HUES64 (cell line): ENCODE measurements around the gene YJEFN3.
A peak's percentile ranks its signal among the peaks of the same experiment; 100 is the strongest.

Experiments
- H3K27ac ChIP-seq: 2 replicates; pipeline ENCODE4 v1.7.0; 2013; ENCODE audit warnings: low read depth, low read length, inconsistent platforms
- H3K27me3 ChIP-seq: 2 replicates; pipeline ENCODE4 v1.6.1; 2013; ENCODE audit warnings: mild to moderate bottlenecking, low read length; ENCODE audit not compliant: insufficient read depth
- H3K36me3 ChIP-seq: 2 replicates; pipeline ENCODE4 v1.6.1; 2013; ENCODE audit warnings: mild to moderate bottlenecking, low read length; ENCODE audit not compliant: insufficient read depth
- H3K4me1 ChIP-seq: 2 replicates; pipeline ENCODE4 v1.6.1; 2013; ENCODE audit warnings: mild to moderate bottlenecking, low read length, moderate library complexity; ENCODE audit not compliant: insufficient read depth
- H3K4me3 ChIP-seq: 2 replicates; pipeline ENCODE4 v1.5.1; 2013; ENCODE audit warnings: mild to moderate bottlenecking, low read length, moderate library complexity
- H3K9ac ChIP-seq: 2 replicates; pipeline ENCODE4 v1.6.1; 2013; ENCODE audit warnings: mild to moderate bottlenecking, low read depth, low read length
- H3K9me3 ChIP-seq: 2 replicates; pipeline ENCODE4 v1.6.1; 2013; ENCODE audit warnings: low read depth, low read length; ENCODE audit not compliant: insufficient read depth
- WGBS: fragments of 150-250, 120-280 bp; methylation state at CpG from one replicate; pipeline ENCODE4 v1.1.7; 2013; ENCODE audit warnings: missing lambda C conversion rate; 5-methylcytosine and 5-hydroxymethylcytosine counted together

YJEFN3 gene

DNA sequence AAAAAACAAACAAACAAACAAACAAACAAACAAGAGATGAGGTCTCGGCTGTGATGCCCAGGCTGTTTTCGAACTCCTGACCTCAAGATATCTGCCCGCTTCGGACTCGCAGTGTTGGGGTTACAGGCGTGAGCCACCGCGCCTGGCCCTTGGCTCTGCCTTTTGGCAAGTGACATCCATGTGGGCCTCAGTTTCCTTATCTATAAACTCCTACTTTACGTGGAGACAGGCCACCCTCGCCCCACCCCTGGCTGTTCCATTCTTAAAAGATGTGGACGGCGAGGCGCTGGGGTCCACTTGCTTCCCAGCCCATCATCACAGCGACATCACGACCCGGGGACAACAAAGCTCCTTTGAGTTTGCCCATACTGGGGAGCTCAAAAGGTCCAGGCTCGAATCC lies 15.0 kb upstream of the YJEFN3 start:
- H3K27ac ChIP-seq: no peak overlapping the region
- no peak overlapping the region for H3K4me3 ChIP-seq
- no peaks in the 10 kb centered on the region for H3K27me3 ChIP-seq
- no peaks in the 10 kb centered on the region for H3K4me1 ChIP-seq
- H3K9me3 ChIP-seq: no peaks in the 10 kb centered on the region
- H3K9ac ChIP-seq: no peak overlapping the region
- peaks cover 4% of the 10 kb centered on the region; the same call in 1 of the 2 replicates for H3K36me3 ChIP-seq
- WGBS: 94% methylated on average over 17 of the region's 17 CpGs

DNA sequence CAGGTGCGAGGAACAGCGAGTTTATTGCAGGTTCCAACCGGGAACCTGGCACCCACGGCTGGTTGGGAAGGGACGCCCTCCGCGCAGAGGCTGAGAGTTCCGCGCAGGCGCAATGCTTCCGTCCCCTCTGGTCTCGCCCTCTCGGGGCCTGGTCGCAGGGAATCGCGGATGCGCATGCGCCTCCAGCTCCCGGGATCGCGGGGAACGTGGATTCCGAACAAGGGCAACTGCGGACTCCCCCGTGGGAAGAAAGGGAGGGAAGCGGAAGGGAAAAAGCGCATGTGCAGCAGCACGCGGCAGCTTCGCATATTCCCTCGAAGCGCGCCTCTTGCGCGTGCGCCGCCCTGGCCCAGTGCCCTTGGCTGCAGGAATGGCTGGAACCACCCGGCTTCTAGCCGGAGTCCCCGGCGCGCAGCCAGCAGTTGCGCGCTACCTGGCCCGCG lies 14.5 kb upstream of the YJEFN3 start:
- Histone ChIP-seq H3K27ac (no peak overlapping the region), H3K27me3 (no peaks in the 10 kb centered on the region)
- WGBS: 96% methylated on average over 46 of the region's 46 CpGs

DNA sequence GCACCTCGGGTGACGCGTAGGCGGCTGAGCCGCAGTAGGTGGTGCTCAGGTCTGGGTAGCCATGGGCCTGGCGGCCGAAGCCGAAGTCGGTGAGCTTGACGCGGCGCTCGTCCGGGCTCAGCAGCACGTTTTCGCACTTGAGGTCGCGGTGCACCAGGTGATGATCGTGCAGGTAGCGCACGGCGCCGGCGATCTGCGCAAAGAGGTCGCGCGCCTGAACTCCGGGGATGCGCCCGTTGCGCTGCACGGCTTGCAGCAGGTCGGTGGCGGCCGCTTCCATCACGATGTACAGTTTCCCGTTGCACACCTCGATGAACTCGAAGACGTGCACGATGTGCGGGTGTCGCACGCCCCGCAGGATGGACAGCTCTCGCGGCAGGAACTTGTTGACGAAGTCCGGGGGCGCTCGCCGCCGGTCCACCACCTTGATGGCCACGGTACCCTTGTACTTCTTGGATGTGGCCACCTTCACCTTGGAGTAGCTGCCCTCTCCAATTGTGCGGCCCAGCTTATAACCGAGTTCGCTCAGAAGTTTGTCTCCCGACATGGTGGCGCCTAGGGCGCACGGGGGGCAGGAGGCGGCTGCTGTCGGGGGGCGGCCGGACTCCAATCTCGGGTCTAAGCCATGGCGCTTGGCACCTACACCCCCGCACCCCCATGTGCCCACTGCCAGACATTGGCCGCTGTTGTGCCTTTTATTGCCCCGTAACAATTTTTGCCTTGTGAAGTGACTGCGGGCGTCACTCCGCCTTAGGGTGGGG lies 13.7 kb upstream of the YJEFN3 start, which contains the start of gene TSSK6:
TSS of gene TSSK6 (minus strand) at position 668 of the 761 bp plus-strand sequence. CDS start at position 547, 121 bp downstream.
- Histone ChIP-seq H3K27me3 (no peaks in the 10 kb centered on the region), H3K4me1 (no peaks in the 10 kb centered on the region), H3K9me3 (no peaks in the 10 kb centered on the region), H3K27ac (peak within 1 kb of the TSS; percentile 61), H3K4me3 (peak within 1 kb of the TSS; percentile 82), H3K9ac (peak within 1 kb of the TSS; percentile 67), H3K36me3 (peaks cover 15% of the 10 kb centered on the region)
- WGBS: 96% methylated on average over 74 of the region's 74 CpGs

More for the DNA sequence above, 14.5 kb upstream of the YJEFN3 start:
- Histone ChIP-seq H3K9me3 (no peaks in the 10 kb centered on the region), H3K36me3 (peaks cover 7% of the 10 kb centered on the region), H3K9ac (no peak overlapping the region), H3K4me1 (no peaks in the 10 kb centered on the region), H3K4me3 (no peak overlapping the region)

DNA sequence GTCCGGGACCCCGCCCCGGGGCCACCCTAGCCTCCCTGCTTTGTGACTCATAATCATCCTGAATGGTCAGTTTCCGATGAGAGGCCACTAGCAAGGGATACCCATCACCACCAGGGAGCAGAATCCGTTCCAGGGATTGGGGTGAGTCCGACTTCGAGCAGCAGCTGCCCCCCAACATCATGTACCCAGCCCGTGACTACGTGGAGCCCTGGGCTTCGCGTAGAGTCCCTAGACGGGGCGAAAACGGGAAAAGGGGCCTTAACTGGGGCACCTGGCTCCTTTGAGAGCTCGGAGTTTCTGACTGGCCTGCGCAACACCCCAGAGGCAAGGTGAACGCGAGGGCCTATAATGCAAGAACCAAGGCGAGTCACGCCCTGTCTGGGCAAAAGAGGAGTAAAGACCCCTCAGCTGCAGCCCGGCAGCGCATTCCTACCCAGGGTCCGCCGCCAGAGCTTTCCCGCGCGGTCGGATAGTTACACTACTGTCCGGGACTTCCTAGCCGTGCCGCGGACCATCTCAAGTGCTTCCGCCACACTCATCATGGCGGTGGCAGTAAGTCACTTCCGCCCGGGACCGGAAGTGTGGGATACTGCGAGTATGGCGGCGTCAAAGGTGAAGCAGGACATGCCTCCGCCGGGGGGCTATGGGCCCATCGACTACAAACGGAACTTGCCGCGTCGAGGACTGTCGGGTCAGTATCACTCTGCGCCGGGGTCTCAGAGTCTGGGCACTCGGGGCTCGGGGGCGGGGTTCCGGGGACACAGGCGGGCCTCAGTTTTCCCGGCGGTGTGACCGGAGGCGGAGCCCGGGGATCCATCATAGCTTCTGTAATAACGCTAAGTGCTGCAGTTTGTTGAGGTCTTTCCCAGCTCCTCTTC lies 12.8 kb upstream of the YJEFN3 start, which contains the start of gene NDUFA13:
TSS of gene NDUFA13 (plus strand) at position 584 of the 878 bp plus-strand sequence. CDS start at position 598, 14 bp downstream.
- Histone ChIP-seq H3K36me3 (peaks cover 23% of the 10 kb centered on the region), H3K9ac (peak within 1 kb of the TSS; percentile 67), H3K9me3 (no peaks in the 10 kb centered on the region), H3K4me3 (peak within 1 kb of the TSS; percentile 82), H3K27me3 (no peaks in the 10 kb centered on the region), H3K4me1 (no peaks in the 10 kb centered on the region), H3K27ac (peak within 1 kb of the TSS; percentile 61)
- 8% methylated on average over 61 of the region's 61 CpGs for WGBS

DNA sequence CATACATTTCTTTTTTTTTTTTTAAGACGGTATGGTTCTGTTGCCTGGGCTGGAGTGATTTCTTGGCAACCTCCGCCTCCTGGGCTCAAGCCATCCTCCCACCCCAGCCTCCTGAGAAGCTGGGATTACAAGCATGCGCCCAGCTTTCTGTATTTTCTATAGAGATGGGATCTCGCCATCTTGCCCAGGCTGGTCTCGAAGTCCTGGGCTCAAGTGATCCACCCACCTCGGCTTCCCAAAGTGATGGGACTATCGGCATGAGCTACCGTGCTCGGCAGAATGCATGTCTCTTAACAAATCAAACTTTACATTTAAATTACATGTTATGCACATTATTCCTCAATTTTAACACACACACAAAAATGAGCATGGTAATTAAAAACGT lies 11.5 kb upstream of the YJEFN3 start:
- H3K4me1 ChIP-seq: no peaks in the 10 kb centered on the region
- 98% methylated on average over 10 of the region's 10 CpGs for WGBS
- peak overlapping the region; percentile 82; the same call in 1 of the 2 replicates for H3K4me3 ChIP-seq
- no peak overlapping the region for H3K27ac ChIP-seq
- H3K9me3 ChIP-seq: 0 out of 2 replicates have a peak, but pooled peaks cover 3% of the 10 kb centered on the region
- no peak overlapping the region for H3K9ac ChIP-seq
- peaks cover 28% of the 10 kb centered on the region for H3K36me3 ChIP-seq
- H3K27me3 ChIP-seq: no peaks in the 10 kb centered on the region

DNA sequence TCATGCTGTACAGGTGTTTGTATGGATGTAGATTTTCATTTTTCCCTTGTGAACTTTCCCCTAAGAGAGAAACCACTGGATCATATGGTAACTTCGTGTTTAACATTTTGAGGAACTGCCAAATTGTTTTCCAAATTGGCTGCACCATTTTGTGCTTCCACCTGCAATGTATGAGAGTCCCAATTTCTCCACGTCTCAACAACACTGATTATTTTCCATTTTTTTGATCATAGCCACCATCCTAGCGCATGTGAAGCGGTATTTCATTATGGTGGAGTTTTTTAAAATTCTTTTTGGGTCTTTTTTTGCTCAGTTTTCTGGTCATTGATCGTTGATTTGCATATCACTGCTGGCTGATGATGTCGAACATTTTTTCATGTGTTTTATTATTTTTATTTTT lies 7.7 kb upstream of the YJEFN3 start:
- Histone ChIP-seq H3K27me3 (no peaks in the 10 kb centered on the region), H3K9me3 (0 out of 2 replicates have a peak, but pooled peaks cover 3% of the 10 kb centered on the region), H3K9ac (no peak overlapping the region), H3K36me3 (peaks cover 41% of the 10 kb centered on the region), H3K27ac (no peak overlapping the region), H3K4me3 (no peak overlapping the region), H3K4me1 (no peaks in the 10 kb centered on the region)
- 95% methylated on average over 5 of the region's 6 CpGs for WGBS

DNA sequence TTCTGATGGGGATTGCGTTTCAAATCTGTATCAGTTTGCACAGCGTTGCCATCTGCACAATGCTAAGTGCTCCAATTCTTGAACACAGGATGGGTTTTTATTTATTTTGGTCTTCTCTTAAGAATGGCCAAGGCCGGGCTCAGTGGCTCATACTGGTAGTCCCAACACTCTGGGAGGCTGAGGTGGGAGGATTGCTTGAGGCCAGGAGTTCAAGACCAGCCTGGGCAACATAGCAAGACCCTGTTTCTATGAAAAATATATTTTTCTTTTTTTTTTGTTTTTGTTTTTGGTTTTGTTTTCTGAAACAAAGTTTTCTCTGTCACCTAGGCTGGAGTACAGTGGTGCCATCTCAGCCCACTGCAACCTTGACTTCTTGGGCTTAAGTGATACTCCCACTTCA lies 5.5 kb upstream of the YJEFN3 start:
- Histone ChIP-seq H3K4me3 (no peak overlapping the region), H3K9me3 (0 out of 2 replicates have a peak, but pooled peaks cover 3% of the 10 kb centered on the region), H3K36me3 (peaks cover 54% of the 10 kb centered on the region), H3K9ac (no peak overlapping the region), H3K27ac (no peak overlapping the region), H3K4me1 (no peaks in the 10 kb centered on the region), H3K27me3 (no peaks in the 10 kb centered on the region)
- WGBS: 96% methylated on average over 3 of the region's 3 CpGs

DNA sequence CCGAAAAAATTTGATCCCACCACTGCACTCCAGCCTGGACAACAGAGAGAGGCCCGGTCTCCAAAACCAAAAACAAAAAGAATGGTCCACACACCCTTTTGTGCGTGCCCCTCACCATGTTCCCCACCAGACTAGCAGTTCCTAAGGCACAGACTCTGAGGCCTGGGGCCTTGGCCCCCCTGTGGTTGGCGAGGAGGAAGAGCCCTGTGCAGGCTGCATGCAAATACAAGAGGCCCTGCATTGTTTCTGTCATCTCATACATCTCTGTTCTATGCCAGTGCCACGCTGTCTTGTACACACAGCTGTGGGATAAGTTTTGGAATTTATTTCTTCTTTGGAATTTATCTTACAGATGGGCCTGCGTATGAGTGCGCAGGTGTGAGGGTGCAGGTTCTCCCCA lies 4.7 kb upstream of the YJEFN3 start:
- H3K27ac ChIP-seq: no peak overlapping the region
- 0 out of 2 replicates have a peak, but pooled peaks cover 3% of the 10 kb centered on the region for H3K9me3 ChIP-seq
- no peaks in the 10 kb centered on the region for H3K27me3 ChIP-seq
- H3K4me3 ChIP-seq: no peak overlapping the region
- no peaks in the 10 kb centered on the region for H3K4me1 ChIP-seq
- no peak overlapping the region for H3K9ac ChIP-seq
- WGBS: 97% methylated on average over 7 of the region's 7 CpGs
- peaks cover 56% of the 10 kb centered on the region for H3K36me3 ChIP-seq

DNA sequence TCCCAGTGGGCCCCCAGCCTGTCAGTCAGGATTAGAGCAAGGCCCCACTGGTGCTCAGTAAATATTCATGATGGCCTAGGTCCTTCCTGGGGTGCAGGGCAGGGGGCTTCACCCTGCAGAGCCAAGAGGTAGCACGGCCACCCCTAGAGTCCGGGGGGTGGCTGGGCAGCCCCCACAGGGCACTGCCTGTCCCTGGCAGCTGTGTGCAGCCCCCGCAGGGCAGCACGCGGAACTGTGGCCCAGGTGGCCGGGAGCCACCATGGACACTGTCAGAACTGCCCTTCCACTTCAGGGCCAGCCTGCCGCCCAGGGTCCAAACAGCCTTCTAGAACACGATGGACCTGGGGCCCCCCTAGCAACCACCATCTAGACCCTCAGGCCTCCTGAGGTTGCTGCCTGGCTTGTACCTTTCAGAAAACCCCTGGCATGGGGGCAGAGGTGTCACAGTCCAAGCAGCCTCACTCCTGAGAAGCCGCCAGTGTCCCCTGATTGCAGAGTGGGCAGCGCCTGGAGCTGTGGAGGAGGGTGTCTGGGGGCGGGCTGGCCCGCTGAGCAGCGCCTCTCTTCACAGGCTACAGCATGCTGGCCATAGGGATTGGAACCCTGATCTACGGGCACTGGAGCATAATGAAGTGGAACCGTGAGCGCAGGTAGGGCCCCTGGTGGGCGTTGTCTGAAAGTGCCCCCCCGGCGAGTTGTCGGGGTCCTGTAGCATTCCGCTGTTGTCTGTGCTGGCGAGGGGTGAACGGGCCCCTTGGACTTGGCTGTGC lies 2.9 kb upstream of the YJEFN3 start:
- H3K4me1 ChIP-seq: no peaks in the 10 kb centered on the region

DNA sequence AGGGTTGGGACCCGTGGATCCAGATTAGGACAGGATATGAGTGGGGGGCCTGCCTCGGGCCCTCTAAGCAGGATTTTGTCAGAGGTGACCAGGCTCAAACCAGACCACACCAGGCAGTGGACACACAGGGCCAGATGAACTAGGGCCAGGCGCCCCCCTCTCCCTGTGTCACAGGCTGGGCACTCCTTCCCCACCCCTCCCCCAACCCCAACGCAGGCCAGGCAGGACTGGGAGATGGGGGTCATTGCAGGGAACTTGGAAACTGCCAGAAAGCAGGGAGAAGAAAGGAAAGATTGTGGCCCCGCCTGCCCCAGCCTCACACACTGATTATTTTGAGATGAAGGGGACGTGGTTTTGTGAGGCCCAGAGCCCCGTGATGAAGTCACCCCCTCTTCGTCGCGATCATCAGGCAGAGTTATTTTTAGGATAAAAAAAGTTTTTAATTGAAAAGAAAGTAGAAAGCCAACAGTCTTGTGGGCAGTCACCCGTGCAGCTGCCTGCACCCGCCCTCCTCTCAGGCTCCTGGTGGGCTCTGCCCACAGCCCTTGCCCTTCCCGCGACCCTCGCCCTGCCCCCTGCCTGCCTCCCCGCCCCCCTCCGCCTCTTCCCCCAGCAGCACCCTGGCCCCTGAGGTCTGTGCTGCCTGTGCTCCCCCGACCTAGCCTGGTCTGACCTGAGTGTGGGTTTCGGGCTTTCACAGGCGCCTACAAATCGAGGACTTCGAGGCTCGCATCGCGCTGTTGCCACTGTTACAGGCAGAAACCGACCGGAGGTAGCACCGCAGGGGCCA lies 1.9 kb upstream of the YJEFN3 start:
- 93% methylated on average over 26 of the region's 28 CpGs for WGBS
- Histone ChIP-seq H3K27ac (no peak overlapping the region), H3K9ac (no peak overlapping the region)

More for the DNA sequence above, 2.9 kb upstream of the YJEFN3 start:
- Histone ChIP-seq H3K9ac (no peak overlapping the region), H3K36me3 (peaks cover 42% of the 10 kb centered on the region), H3K27ac (peak overlapping the region; percentile 23; the same call in 1 of the 2 replicates), H3K4me3 (no peak overlapping the region), H3K27me3 (no peaks in the 10 kb centered on the region), H3K9me3 (0 out of 2 replicates have a peak, but pooled peaks cover 3% of the 10 kb centered on the region)
- WGBS: 93% methylated on average over 23 of the region's 23 CpGs

More for the DNA sequence above, 1.9 kb upstream of the YJEFN3 start:
- no peak overlapping the region for H3K4me3 ChIP-seq
- H3K27me3 ChIP-seq: no peaks in the 10 kb centered on the region
- H3K36me3 ChIP-seq: peaks cover 40% of the 10 kb centered on the region
- no peaks in the 10 kb centered on the region for H3K9me3 ChIP-seq
- no peaks in the 10 kb centered on the region for H3K4me1 ChIP-seq
